Naive thymus-derived CD4-positive, alpha-beta T cell (primary cell): ENCODE measurements around the gene DTD1. TPM values are rescaled to one million over a fixed set of nuclear protein-coding genes. Genes with fewer than 3 reads are reported as not detected.

Experiments used
- ATAC-seq: fragments of 150-1000 bp; cut with Tn5 transposase; 2 replicates; pipeline ENCODE4 v1.10.0; 2021; ENCODE audit warnings: mild to moderate bottlenecking, moderate library complexity
- CTCF ChIA-PET: fragments of 350-600 bp; sonication (Branson Sonifier 250); formaldehyde crosslinking; loops from one replicate; lab custom pipeline; 2021; ENCODE audit warnings: antibody characterized with exemption; lab: Charles Lee
- POLR2A ChIA-PET: fragments of 350-600 bp; sonication (Branson Sonifier 250); formaldehyde crosslinking; loops from one replicate; lab custom pipeline; 2021; ENCODE audit warnings: antibody characterized with exemption, inconsistent platforms; lab: Charles Lee
- DNase-seq, 9 donors: peaks; one replicate each; pipeline versions ENCODE4 v3.0.0 to v3.0.0-alpha.2; 2020 to 2022; ENCODE audit warnings: mixed read lengths in 1 of 9
- H3K27ac ChIP-seq: one replicate; pipeline ENCODE4 v1.7.0; 2013; ENCODE audit warnings: mild to moderate bottlenecking, low read depth, low read length, moderate library complexity
- H3K27me3 ChIP-seq, 2 donors: one replicate each; pipeline ENCODE4 v1.7.0; 2013; ENCODE audit warnings: low read length in 2 of 2, mild to moderate bottlenecking in 2 of 2, moderate library complexity in 2 of 2; ENCODE audit not compliant: control insufficient read depth in 2 of 2, insufficient read depth in 2 of 2
- H3K36me3 ChIP-seq, 3 experiments: 1 replicate in 2 of 3; 2 replicates in 1 of 3; pipeline ENCODE4 v1.7.0; 2013; ENCODE audit warnings: low read length in 3 of 3, mild to moderate bottlenecking in 3 of 3, moderate library complexity in 1 of 3; ENCODE audit not compliant: insufficient read depth in 3 of 3, control insufficient read depth in 2 of 3
- H3K4me1 ChIP-seq, 2 donors: one replicate each; pipeline ENCODE4 v1.7.0; 2013; ENCODE audit warnings: low read length in 2 of 2, mild to moderate bottlenecking in 2 of 2, moderate library complexity in 1 of 2; ENCODE audit not compliant: control insufficient read depth in 2 of 2, insufficient read depth in 2 of 2
- H3K4me3 ChIP-seq: 2 replicates; pipeline ENCODE4 v1.7.0; 2013; ENCODE audit warnings: mild to moderate bottlenecking, low read length
- H3K9me3 ChIP-seq, 3 experiments: 1 replicate in 2 of 3; 2 replicates in 1 of 3; pipeline ENCODE4 v1.7.0; 2013; ENCODE audit warnings: low read length in 3 of 3; ENCODE audit not compliant: control insufficient read depth in 2 of 3
- H3K27ac Mint-ChIP-seq, 9 donors: one replicate each; pipeline ENCODE4 v1.8.0; 2020 to 2022; ENCODE audit warnings: mixed read lengths in 9 of 9, mild to moderate bottlenecking in 8 of 9, moderate library complexity in 5 of 9, inconsistent platforms in 2 of 9
- H3K27me3 Mint-ChIP-seq, 5 donors: one replicate each; pipeline ENCODE4 v1.8.0; 2021 to 2022; ENCODE audit warnings: mixed read lengths in 5 of 5, mild to moderate bottlenecking in 1 of 5
- H3K36me3 Mint-ChIP-seq, 5 donors: one replicate each; pipeline ENCODE4 v1.8.0; 2020 to 2022; ENCODE audit warnings: mixed read lengths in 5 of 5, mild to moderate bottlenecking in 3 of 5, inconsistent platforms in 1 of 5
- H3K4me1 Mint-ChIP-seq, 7 donors: one replicate each; pipeline ENCODE4 v1.8.0; 2020 to 2022; ENCODE audit warnings: mixed read lengths in 7 of 7, mild to moderate bottlenecking in 3 of 7, inconsistent platforms in 1 of 7
- H3K4me3 Mint-ChIP-seq, 10 donors: one replicate each; pipeline ENCODE4 v1.8.0; 2020 to 2022; ENCODE audit warnings: mild to moderate bottlenecking in 10 of 10, mixed read lengths in 10 of 10, moderate library complexity in 6 of 10, inconsistent platforms in 2 of 10
- H3K9me3 Mint-ChIP-seq, 11 donors: one replicate each; pipeline ENCODE4 v1.8.0; 2020 to 2022; ENCODE audit warnings: mixed read lengths in 11 of 11, mild to moderate bottlenecking in 4 of 11, inconsistent platforms in 1 of 11, moderate library complexity in 1 of 11
- intact Hi-C, 2 donors: fragments of 100-400 bp; cut with micrococcal nuclease; formaldehyde crosslinking; loops; one replicate each; pipeline ENCODE4 v1.15.1; 2023
- polyA plus RNA-seq, 2 donors: library from polyadenylated mRNA; unstranded; fragments of 300-500 nt; fragmentation: Illumina TruSeq; gene quantifications; one replicate each; pipeline ENCODE4 v1.2.3, GENCODE V29; 2021
- total RNA-seq, 6 experiments: library from RNA in 5 of 6; stranded (reverse) in 5 of 6; gene quantifications; 1 replicate in 5 of 6; 2 replicates in 1 of 6; pipeline ENCODE4 v1.2.3 and lab custom pipeline; 2021 to 2026

DTD1 gene
- total and polyA plus RNA-seq, 7 experiments from 2014 or later = 12.7 to 42.5 (median 16.6) TPM

DNA sequence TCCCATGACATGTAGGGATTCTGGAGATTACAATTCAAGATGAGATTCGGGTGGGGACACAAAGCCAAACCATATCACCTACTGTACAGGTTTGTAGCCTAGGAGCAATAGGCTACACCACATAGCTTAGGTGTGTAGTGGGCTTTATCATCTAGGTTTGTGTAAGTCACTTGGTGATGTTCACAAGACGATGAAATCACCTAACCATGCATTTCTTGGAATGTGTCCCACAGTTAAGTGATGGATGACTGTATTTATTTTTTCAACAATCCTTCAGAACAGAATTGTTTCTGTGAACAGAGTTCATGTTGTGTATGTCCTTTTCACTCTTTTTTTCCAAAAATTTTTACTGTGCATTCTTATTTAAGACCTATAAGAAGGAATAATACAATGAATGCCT, 76.1 kb downstream of the DTD1 start:
- no peaks in the 10 kb centered on the region for H3K27me3 ChIP-seq
- H3K4me1 ChIP-seq = no peaks in the 10 kb centered on the region
- no peak overlapping the region for H3K27ac ChIP-seq
- peaks cover 0 to 4% (median 0%) of the 10 kb centered on the region in 3 experiments for H3K36me3 ChIP-seq
- ChIA-PET POLR2A (no interaction called here), CTCF (no interaction called here)
- Mint-ChIP-seq H3K4me3 (no peak overlapping the region), H3K36me3 (peaks cover 0 to 35% (median 11%) of the 10 kb centered on the region in 5 donors), H3K27ac (no peak overlapping the region), H3K27me3 (no peaks in the 10 kb centered on the region), H3K4me1 (peaks cover 0 to 14% (median 4%) of the 10 kb centered on the region in 7 donors), H3K9me3 (no peaks in the 10 kb centered on the region)
- DNase-seq (no peak), ATAC-seq (no peak)
- H3K9me3 ChIP-seq = no peaks in the 10 kb centered on the region
- H3K4me3 ChIP-seq = no peak overlapping the region
- intact Hi-C loops = no loop called here

DNA sequence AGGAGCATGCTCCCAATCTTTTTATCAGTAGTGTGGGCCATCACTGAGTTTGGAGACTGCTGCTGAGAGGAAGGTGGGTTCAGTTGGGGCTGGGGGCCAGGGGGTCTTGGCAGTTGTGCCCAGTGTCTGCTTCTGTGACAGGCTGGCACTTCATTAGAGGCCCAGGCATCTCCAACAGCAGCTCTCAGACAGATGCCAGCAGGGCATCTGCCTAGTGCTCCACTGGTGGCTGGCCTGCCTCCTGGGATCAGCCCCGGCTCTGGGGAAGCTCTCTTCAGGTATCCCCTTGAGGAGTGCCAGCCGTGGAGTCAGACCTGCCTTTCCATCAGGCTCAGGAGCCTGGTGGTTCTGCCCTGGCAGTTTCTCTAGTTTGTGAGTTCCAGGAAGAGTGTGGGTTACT, 77.3 kb downstream of the DTD1 start:
- H3K27me3 Mint-ChIP-seq = no peaks in the 10 kb centered on the region
- ChIA-PET CTCF (no interaction called here), POLR2A (no interaction called here)
- no peak for ATAC-seq
- H3K27ac Mint-ChIP-seq = no peak overlapping the region
- H3K4me3 Mint-ChIP-seq = no peak overlapping the region
- H3K4me1 Mint-ChIP-seq = peaks cover 0 to 14% (median 4%) of the 10 kb centered on the region in 7 donors
- Histone ChIP-seq H3K4me1 (no peaks in the 10 kb centered on the region), H3K27me3 (no peaks in the 10 kb centered on the region), H3K36me3 (peaks cover 0 to 4% (median 0%) of the 10 kb centered on the region in 3 experiments), H3K9me3 (no peaks in the 10 kb centered on the region), H3K27ac (no peak overlapping the region), H3K4me3 (no peak overlapping the region)
- intact Hi-C loops = no loop called here
- H3K36me3 Mint-ChIP-seq = peaks cover 0 to 39% (median 4%) of the 10 kb centered on the region in 5 donors
- no peaks in the 10 kb centered on the region for H3K9me3 Mint-ChIP-seq
- DNase-seq = no peak

GRCh38 chr20:18666803-18667415, 79.1 kb downstream of the DTD1 start:
- ChIA-PET POLR2A (no interaction called here), CTCF (no interaction called here)
- H3K36me3 Mint-ChIP-seq = peaks cover 0 to 50% (median 6%) of the 10 kb centered on the region in 5 donors
- H3K27me3 Mint-ChIP-seq = no peaks in the 10 kb centered on the region
- H3K9me3 Mint-ChIP-seq = no peaks in the 10 kb centered on the region
- no peak for ATAC-seq
- no peak for DNase-seq
- intact Hi-C loops = no loop called here
- H3K9me3 ChIP-seq = no peaks in the 10 kb centered on the region
- no peak overlapping the region for H3K27ac ChIP-seq
- H3K4me3 Mint-ChIP-seq = no peak overlapping the region
- H3K27ac Mint-ChIP-seq = no peak overlapping the region
- H3K27me3 ChIP-seq = no peaks in the 10 kb centered on the region
- peaks cover 0 to 4% (median 0%) of the 10 kb centered on the region in 3 experiments for H3K36me3 ChIP-seq
- H3K4me1 Mint-ChIP-seq = peaks cover 0 to 14% (median 4%) of the 10 kb centered on the region in 7 donors
- H3K4me3 ChIP-seq = no peak overlapping the region
- no peaks in the 10 kb centered on the region for H3K4me1 ChIP-seq

- Mint-ChIP-seq H3K27me3 (no peaks in the 10 kb centered on the region), H3K9me3 (no peaks in the 10 kb centered on the region), H3K27ac (peak overlapping the region in 1 of 9 donors; percentile 22), H3K36me3 (peaks cover 0 to 42% (median 6%) of the 10 kb centered on the region in 5 donors), H3K4me3 (peak overlapping the region in 1 of 10 donors; percentile 12), H3K4me1 (peaks cover 0 to 11% (median 4%) of the 10 kb centered on the region in 7 donors)
- no peak overlapping the region for H3K27ac ChIP-seq
- no peaks in the 10 kb centered on the region for H3K4me1 ChIP-seq
- ChIA-PET CTCF (no interaction called here), POLR2A (no interaction called here)
- no peak overlapping the region for H3K4me3 ChIP-seq
- peaks cover 0 to 4% (median 0%) of the 10 kb centered on the region in 3 experiments for H3K36me3 ChIP-seq
- H3K27me3 ChIP-seq = no peaks in the 10 kb centered on the region
- DNase-seq (no peak), ATAC-seq (no peak)
- no peaks in the 10 kb centered on the region for H3K9me3 ChIP-seq
- intact Hi-C loops = no loop called here
These were observed 81.6 kb downstream of the DTD1 start for GRCh38 chr20:18669241-18670019.

GRCh38 chr20:18671203-18671710, 83.4 kb downstream of the DTD1 start:
- ChIA-PET POLR2A (interaction anchor here (0.6 kb wide), 1 partner anchor 106 kb away, joined by 7 read pairs; no protein-coding TSS in a partner anchor), CTCF (no interaction called here)
- intact Hi-C loops = no loop called here
- Mint-ChIP-seq H3K4me3 (no peak overlapping the region), H3K27me3 (no peaks in the 10 kb centered on the region), H3K4me1 (peaks cover 0 to 8% (median 4%) of the 10 kb centered on the region in 7 donors), H3K27ac (no peak overlapping the region), H3K36me3 (peaks cover 0 to 39% (median 6%) of the 10 kb centered on the region in 5 donors), H3K9me3 (no peaks in the 10 kb centered on the region)
- Histone ChIP-seq H3K4me3 (no peak overlapping the region), H3K27me3 (no peaks in the 10 kb centered on the region), H3K36me3 (peaks cover 0 to 4% (median 0%) of the 10 kb centered on the region in 3 experiments), H3K9me3 (no peaks in the 10 kb centered on the region), H3K27ac (no peak overlapping the region), H3K4me1 (no peaks in the 10 kb centered on the region)
- no peak for DNase-seq
- ATAC-seq = no peak

GRCh38 chr20:18672834-18673233, 85.0 kb downstream of the DTD1 start:
- POLR2A ChIA-PET = no interaction called here
- no peaks in the 10 kb centered on the region for H3K9me3 Mint-ChIP-seq
- CTCF ChIA-PET = no interaction called here
- peaks cover 0 to 12% (median 0%) of the 10 kb centered on the region in 7 donors for H3K4me1 Mint-ChIP-seq
- DNase-seq = no peak
- H3K9me3 ChIP-seq = no peaks in the 10 kb centered on the region
- H3K4me3 ChIP-seq = no peak overlapping the region
- ATAC-seq = no peak
- no peak overlapping the region for H3K4me3 Mint-ChIP-seq
- no peaks in the 10 kb centered on the region for H3K27me3 ChIP-seq
- H3K4me1 ChIP-seq = no peaks in the 10 kb centered on the region
- H3K27ac Mint-ChIP-seq = no peak overlapping the region
- H3K36me3 Mint-ChIP-seq = peaks cover 0 to 31% (median 10%) of the 10 kb centered on the region in 5 donors
- no peaks in the 10 kb centered on the region for H3K36me3 ChIP-seq
- no peaks in the 10 kb centered on the region for H3K27me3 Mint-ChIP-seq
- intact Hi-C loops = no loop called here
- H3K27ac ChIP-seq = no peak overlapping the region
